CD4-positive, alpha-beta T cell treated with Interleukin-6 for 4 hours (primary cell): ENCODE results near the gene SLC26A1.
"Not testable (repeated sequence)": the region's sequence is repeated elsewhere in the genome, so short reads cannot be mapped to it uniquely, and the experiment has no call there.

Source experiments
- DNase-seq: peaks from one replicate; pipeline ENCODE4 v3.0.0-alpha.2; 2020; ENCODE audit warnings: mixed read lengths

SLC26A1 gene

GRCh38 chr4:951594-952468 is 41.4 kb downstream of the SLC26A1 start:
- DNase-seq = no peak

- DNase-seq = no peak
These were observed 42.0 kb downstream of the SLC26A1 start for GRCh38 chr4:951186-951585.

- no peak for DNase-seq
These were observed 42.8 kb downstream of the SLC26A1 start for GRCh38 chr4:950136-951020.

- DNase-seq = no peak
These were observed 43.5 kb downstream of the SLC26A1 start for GRCh38 chr4:949656-950055.

- no peak for DNase-seq
These were observed 44.3 kb downstream of the SLC26A1 start for GRCh38 chr4:948936-949300.

- DNase-seq = no peak
These were observed 44.9 kb downstream of the SLC26A1 start for GRCh38 chr4:948101-948935.

GRCh38 chr4:947491-947971 is 45.7 kb downstream of the SLC26A1 start:
- DNase-seq = no peak

GRCh38 chr4:946517-947471 is 46.4 kb downstream of the SLC26A1 start:
- no peak for DNase-seq

GRCh38 chr4:946103-946450 is 47.1 kb downstream of the SLC26A1 start:
- DNase-seq = no peak

- DNase-seq = no peak
These were observed 47.7 kb downstream of the SLC26A1 start for GRCh38 chr4:945274-946102.

GRCh38 chr4:939508-939907 is 53.7 kb downstream of the SLC26A1 start:
- DNase-seq = not testable (repeated sequence)
